Activated T-helper 1 cell treated with anti-CD3 and anti-CD28 coated beads, Interleukin-12 subunit alpha, Interleukin-12 subunit beta, Interleukin-2, Interleukin-4 antibody, amounts not matched to agents 30 ng/mL and 10 ng/mL and 1 ng/mL, durations not matched to agents 14 hours and 24 hours and 36 hours (primary cell): ENCODE results near the gene MAU2. TPM values are rescaled to one million over a fixed set of nuclear protein-coding genes. Genes with fewer than 3 reads are reported as not detected.
"Not testable (repeated sequence)": the region's sequence is repeated elsewhere in the genome, so short reads cannot be mapped to it uniquely, and the experiment has no call there.

ENCODE experiments used
- DNase-seq: peaks from one replicate; pipeline ENCODE4 v3.0.0; 2021; ENCODE audit warnings: low spot score
- H3K27ac Mint-ChIP-seq: one replicate; pipeline ENCODE4 v1.8.0; 2021; ENCODE audit warnings: mild to moderate bottlenecking, mixed read lengths
- H3K27me3 Mint-ChIP-seq: one replicate; pipeline ENCODE4 v1.8.0; 2022; ENCODE audit warnings: mild to moderate bottlenecking, moderate library complexity, mixed read lengths; ENCODE audit not compliant: insufficient read depth
- H3K36me3 Mint-ChIP-seq: one replicate; pipeline ENCODE4 v1.8.0; 2021; ENCODE audit warnings: low read depth, mixed read lengths
- H3K4me1 Mint-ChIP-seq: one replicate; pipeline ENCODE4 v1.8.0; 2021; ENCODE audit warnings: low read depth, mixed read lengths
- H3K4me3 Mint-ChIP-seq: one replicate; pipeline ENCODE4 v1.8.0; 2021; ENCODE audit warnings: mild to moderate bottlenecking, moderate library complexity, mixed read lengths
- H3K9me3 Mint-ChIP-seq: one replicate; pipeline ENCODE4 v1.8.0; 2021; ENCODE audit warnings: mixed read lengths
- intact Hi-C: fragments of 100-400 bp; cut with micrococcal nuclease; formaldehyde crosslinking; loops from one replicate; pipeline ENCODE4 v1.15.1; 2024
- total RNA-seq: library from RNA; stranded (reverse); gene quantifications from 2 replicates; pipeline ENCODE4 v1.2.3, GENCODE V29; 2022

The MAU2 gene
- total RNA-seq, 1 donor from 2014 or later = 71.4 TPM

DNA sequence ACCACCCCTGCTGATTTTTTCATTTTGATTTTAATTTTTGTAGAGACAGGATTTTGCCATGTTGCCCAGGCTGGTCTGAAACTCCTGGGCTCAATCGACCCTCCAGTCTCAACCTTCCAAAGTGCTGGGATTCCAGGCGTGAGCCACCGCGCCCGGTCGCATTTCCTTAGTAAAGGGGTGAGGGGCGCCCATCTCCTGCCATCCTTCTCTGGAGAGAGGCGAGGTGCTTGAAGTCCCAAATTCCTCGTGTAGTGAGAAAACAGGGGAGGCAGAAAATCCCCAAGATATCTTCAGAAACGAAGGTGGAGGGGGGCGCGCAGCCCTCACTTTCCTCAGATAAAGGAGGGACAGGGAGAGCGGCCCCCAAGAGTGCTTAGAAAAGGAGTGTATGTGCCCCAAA, 63.9 kb downstream of the MAU2 start:
- Mint-ChIP-seq H3K36me3 (no peaks in the 10 kb centered on the region), H3K4me1 (peaks cover 38% of the 10 kb centered on the region), H3K9me3 (no peaks in the 10 kb centered on the region), H3K27ac (no peak overlapping the region), H3K27me3 (peaks cover 2% of the 10 kb centered on the region), H3K4me3 (peak overlapping the region; percentile 87)
- intact Hi-C loops = no loop called here
- DNase-seq = no peak

DNA sequence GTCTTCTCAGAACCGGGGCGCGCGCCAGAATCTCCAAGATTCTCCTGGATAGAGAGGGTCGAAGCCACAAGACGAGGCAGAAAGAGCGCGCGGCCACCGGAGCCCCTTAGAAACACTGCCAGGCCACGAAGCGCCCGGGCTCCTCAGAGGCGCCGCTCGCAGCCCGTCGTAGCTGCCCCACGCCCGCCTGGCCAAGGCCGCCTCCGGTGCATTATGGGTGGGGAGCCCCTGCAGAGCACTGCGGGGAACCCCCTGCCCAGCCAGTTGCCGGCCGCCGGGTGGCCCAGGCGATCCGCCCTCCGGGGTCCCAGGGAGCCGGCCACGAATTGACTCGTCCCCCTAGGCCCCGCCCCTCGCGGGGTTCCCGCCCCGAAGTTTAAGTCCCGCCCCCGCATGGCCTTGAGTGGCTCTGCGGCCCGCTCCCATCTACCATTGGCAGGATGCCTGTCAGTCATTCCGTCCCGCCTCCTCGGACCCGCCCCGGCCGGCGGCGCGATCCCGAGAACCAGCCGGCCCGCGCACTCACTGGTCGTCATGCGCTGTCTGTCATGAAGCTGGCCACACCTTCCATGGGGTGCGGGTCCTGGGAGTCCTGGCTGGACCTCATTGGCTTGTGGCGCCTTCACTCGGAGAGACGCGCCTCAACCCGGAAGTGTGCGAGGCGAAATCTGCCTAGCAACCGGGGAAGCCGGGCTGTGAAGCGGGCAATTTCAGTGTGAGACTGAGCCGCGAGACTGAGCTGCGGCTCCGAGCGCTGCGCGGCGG, 64.7 kb downstream of the MAU2 start:
- H3K9me3 Mint-ChIP-seq = no peaks in the 10 kb centered on the region
- peak overlapping the region; percentile 92 for H3K27ac Mint-ChIP-seq
- H3K27me3 Mint-ChIP-seq = peaks cover 2% of the 10 kb centered on the region
- peak; percentile 100 for DNase-seq
- peaks cover 2% of the 10 kb centered on the region for H3K36me3 Mint-ChIP-seq
- peaks cover 45% of the 10 kb centered on the region for H3K4me1 Mint-ChIP-seq
- intact Hi-C loops = loop anchor here (1.0 to 5.0 kb wide), 7 partner anchors 10 to 193 kb away; partner anchors contain the start of genes BORCS8, GATAD2A, MAU2 and RFXANK
- peak overlapping the region; percentile 87 for H3K4me3 Mint-ChIP-seq

DNA sequence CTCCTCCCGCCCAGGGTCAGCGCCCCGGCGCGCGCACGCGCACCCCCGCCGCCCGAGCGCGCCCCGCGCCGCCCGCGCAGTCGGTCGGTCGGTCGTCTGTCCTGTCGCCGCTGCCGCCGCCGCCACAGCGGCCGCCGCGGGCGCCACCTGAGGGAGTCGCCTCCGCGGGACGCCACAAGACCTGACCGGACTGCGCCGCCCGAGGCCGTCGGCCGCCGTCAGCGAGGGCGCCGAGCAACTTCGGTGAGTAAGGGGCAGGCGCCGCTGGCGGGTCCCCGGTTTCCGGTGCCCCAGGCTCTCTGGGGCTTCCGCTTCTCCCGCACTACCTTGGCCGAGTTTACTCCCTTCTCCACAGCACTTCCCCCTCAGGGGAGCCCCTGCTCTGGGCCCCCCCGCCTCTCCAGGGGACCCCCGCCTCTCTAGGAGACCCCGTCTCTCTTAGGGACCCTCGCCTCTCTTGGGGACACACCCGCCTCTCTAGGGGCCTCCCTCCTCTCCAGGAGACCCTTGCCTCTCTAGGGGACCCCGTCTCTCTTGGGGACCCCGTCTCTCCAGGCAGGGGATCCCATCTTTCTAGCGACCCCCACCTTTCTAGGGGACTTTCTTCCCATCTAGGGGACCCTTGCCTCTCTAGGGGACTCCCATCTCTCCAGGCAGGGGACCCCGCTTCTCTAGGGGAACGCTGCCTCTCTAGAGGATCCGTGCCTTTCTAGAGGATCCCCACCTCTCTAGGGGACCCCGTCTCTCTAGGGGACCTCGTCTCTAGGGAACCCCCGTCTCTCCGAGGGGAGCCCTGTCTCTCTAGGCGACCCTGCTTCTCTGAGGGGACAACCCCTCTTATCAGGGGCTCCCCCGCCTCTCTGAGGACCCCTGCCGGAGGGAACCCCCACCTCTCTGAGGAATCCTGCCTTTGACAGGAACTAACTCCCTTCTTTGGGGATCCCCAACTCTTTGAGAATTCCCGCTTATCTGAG, 65.6 kb downstream of the MAU2 start:
- Mint-ChIP-seq H3K27ac (peak overlapping the region; percentile 95), H3K4me1 (peaks cover 50% of the 10 kb centered on the region), H3K9me3 (no peaks in the 10 kb centered on the region), H3K36me3 (peaks cover 4% of the 10 kb centered on the region), H3K27me3 (peaks cover 2% of the 10 kb centered on the region), H3K4me3 (peak overlapping the region; percentile 96)
- intact Hi-C loops = loop anchor here (1.0 to 5.0 kb wide), 7 partner anchors 9 to 194 kb away; partner anchors contain the start of genes BORCS8, GATAD2A, MAU2 and RFXANK
- no peak for DNase-seq

DNA sequence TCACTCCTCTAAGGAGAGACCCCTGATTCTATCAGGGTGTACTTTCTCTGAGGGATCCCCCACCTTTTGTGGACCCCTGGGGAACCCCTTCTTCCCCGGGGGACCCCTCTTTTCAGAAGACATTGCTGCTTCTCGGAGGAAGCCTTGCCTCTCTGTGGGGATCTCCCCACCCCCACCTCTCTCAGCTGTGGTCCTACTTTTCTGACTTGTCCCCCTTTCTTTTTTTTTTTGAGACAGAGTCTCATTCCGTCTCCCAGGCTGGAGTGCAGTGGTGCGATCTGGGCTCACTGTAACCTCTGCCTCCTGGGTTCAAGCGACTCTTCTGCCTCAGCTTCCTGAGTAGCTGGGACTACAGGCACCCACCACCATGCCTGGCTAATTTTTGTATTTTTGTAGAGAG, 66.5 kb downstream of the MAU2 start:
- Mint-ChIP-seq H3K27ac (peak overlapping the region; percentile 95), H3K4me1 (peaks cover 52% of the 10 kb centered on the region), H3K36me3 (peaks cover 4% of the 10 kb centered on the region), H3K9me3 (no peaks in the 10 kb centered on the region), H3K27me3 (peaks cover 2% of the 10 kb centered on the region), H3K4me3 (peak overlapping the region; percentile 96)
- DNase-seq = no peak
- intact Hi-C loops = loop anchor here (5.0 kb wide), 1 partner anchor 195 kb away; the partner anchor contains the start of genes BORCS8 and RFXANK

DNA sequence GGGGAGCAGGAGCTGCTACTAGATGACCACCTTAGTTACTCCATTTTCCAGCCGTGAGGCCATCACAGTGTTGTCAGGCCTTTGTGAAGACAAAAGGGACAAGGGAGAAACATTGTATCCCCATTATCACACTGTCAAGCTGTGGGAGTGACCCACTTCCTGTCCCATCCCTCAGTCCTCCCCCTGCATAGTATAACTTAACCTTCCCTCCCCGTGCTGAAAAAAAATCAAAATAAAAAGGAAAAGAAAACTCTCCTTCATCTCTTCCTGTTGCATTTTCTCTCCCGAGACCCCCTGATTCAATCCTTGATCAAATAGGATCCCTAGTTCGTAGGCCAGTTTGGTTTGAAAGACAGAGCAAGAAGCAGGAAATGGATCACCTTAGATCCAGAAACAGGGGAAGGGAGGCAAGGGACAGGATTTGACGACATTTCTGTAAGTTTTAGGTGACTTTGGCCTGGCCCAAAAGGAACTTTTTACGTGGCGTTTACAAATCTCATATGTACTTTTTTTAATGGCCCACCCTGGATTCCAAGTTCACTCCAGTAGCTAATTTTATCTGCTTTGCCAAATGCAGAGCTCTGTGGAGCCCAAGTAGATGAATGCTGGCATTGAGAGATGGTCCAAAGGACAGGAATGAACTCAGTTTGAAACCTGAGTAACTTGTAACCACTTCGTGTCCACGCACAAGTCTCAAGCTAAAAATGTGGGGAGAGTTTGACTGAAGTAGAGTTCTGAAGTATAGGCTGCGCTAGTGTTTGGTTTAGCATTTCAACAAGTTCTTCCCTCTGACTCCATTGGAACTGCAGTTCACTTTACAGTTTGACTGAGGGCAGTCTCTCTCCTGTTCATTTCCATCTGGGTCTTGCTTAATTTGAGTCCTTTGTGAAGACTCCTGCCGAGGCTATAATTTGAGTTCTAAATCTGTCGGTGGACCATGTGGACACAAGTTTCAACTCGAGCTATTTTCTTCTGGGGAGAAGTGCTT, 68.2 kb downstream of the MAU2 start:
- H3K36me3 Mint-ChIP-seq = peaks cover 4% of the 10 kb centered on the region
- intact Hi-C loops = loop anchor here (5.0 kb wide), 1 partner anchor 197 kb away; the partner anchor contains the start of genes BORCS8 and RFXANK
- no peaks in the 10 kb centered on the region for H3K27me3 Mint-ChIP-seq
- DNase-seq = no peak
- H3K9me3 Mint-ChIP-seq = no peaks in the 10 kb centered on the region
- H3K4me1 Mint-ChIP-seq = peaks cover 60% of the 10 kb centered on the region
- peak overlapping the region; percentile 50 for H3K27ac Mint-ChIP-seq
- peak overlapping the region; percentile 96 for H3K4me3 Mint-ChIP-seq

DNA sequence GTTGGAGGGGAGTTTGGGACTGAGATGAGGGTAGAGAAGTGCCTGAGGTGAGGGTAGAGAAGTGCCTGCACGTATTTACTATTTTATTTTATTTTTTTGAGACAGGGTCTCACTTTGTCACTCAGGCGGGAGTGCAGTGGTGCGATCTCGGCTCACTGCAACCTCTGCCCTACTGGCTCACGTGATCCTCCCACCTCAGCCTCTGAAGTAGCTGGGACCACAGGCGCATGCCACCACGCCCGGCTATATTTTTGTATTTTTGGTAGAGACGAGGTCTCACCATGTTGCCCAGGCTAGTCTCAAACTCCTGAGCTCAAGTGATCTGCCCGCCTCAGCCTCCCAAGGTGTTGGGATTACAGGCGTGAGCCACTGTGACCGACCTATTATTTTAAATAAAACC, 69.1 kb downstream of the MAU2 start:
- peak overlapping the region; percentile 8 for H3K27ac Mint-ChIP-seq
- H3K27me3 Mint-ChIP-seq, DNase-seq, H3K9me3 Mint-ChIP-seq, H3K36me3 Mint-ChIP-seq: not testable (repeated sequence)
- intact Hi-C loops = loop anchor here (5.0 kb wide), 1 partner anchor 197 kb away; the partner anchor contains the start of genes BORCS8 and RFXANK
- H3K4me3 Mint-ChIP-seq = peak overlapping the region; percentile 32
- peaks cover 65% of the 10 kb centered on the region for H3K4me1 Mint-ChIP-seq

DNA sequence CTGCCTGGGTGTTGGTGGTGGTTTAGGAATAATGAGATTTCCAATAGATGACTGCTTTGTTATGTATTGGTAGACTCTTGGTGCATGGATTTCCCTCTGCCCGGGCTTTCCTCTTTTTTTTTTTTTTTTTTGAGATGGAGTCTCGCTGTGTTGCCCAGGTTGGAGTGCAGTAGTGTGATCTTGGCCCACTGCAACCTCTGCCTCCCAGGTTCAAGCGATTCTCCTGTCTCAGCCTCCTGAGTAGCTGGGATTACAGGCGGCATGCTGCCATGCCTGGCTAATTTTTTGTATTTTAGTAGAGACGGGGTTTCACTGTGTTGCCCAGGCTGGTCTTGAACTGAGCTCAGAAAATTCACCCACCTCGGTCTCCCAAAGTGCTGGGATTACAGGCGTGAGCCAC, 73.7 kb downstream of the MAU2 start:
- H3K9me3 Mint-ChIP-seq, DNase-seq, intact Hi-C loops, H3K4me3 Mint-ChIP-seq, H3K27me3 Mint-ChIP-seq, H3K36me3 Mint-ChIP-seq: not testable (repeated sequence)
- Mint-ChIP-seq H3K4me1 (peaks cover 39% of the 10 kb centered on the region), H3K27ac (peak overlapping the region; percentile 23)

DNA sequence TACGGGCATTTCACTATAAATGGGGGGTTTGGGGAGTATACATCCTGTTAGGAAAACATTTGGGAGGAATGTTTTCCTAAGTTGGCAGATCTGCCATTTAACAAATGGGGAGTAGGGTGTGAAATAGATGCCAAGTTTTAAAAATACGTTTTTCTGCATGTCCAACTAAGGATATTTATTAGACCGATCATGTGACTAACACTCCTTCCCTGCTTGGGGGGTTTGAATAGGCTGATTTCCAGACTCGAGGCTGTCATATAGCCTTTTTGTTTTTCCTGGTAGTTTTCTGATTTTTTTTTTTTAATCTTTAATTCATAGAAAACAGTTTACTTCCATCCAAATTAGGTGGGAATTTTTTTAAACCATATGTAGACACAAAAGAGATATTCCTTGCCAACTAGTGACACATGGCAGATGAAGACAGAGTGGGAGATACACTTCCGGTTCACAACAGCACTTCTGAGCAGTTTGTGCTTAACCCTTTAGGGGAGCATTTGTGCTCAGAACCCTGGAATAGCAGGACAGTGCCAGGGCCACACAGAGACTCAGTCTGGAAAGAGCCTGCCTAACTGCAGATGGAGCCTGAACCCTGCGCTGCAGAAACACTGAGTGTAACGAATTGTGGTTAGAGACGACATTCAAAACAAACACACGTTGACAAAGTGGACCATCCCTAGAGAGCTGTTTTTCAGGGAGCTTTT, 79.3 kb downstream of the MAU2 start:
- Mint-ChIP-seq H3K4me1 (peaks cover 27% of the 10 kb centered on the region), H3K27me3 (no peaks in the 10 kb centered on the region), H3K27ac (no peak overlapping the region), H3K36me3 (peaks cover 4% of the 10 kb centered on the region), H3K4me3 (no peak overlapping the region), H3K9me3 (no peaks in the 10 kb centered on the region)
- intact Hi-C loops = no loop called here
- DNase-seq = no peak

DNA sequence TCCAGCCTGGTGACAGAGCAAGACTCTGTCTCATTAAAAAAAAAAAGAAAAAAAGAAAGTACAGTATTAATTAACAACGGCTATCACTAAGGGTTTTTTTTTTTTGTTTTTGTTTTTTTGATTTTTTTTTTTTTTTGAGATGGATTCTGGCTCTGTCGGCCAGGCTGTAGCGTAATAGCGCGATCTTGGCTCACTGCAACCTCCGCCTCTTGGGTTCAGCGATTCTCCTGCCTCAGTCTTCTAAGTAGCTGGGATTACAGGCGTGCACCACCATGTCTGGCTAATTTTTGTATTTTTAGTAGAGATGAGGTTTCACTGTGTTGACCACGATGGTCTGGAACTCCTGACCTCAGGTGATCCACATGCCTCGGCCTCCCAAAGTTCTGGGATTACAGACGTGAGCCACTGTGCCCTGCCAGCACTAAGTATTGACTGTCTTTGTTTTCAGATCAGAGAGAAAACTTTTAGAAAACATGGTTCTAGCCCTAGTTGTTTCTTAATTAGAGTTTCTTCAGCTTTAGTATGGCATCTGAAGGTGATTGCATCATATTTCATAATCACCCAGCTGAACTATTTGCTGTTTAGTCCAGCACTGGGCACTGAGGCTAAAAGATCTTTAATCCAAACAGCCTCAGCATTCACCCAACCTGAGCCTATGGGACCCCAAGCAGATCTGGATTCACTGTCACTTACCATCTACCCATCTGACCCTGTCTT, 82.2 kb downstream of the MAU2 start:
- H3K4me1 Mint-ChIP-seq = peaks cover 44% of the 10 kb centered on the region
- H3K36me3 Mint-ChIP-seq = peaks cover 6% of the 10 kb centered on the region
- H3K27me3 Mint-ChIP-seq = no peaks in the 10 kb centered on the region
- intact Hi-C loops = no loop called here
- H3K9me3 Mint-ChIP-seq = no peaks in the 10 kb centered on the region
- H3K4me3 Mint-ChIP-seq = no peak overlapping the region
- H3K27ac Mint-ChIP-seq = no peak overlapping the region
- no peak for DNase-seq

DNA sequence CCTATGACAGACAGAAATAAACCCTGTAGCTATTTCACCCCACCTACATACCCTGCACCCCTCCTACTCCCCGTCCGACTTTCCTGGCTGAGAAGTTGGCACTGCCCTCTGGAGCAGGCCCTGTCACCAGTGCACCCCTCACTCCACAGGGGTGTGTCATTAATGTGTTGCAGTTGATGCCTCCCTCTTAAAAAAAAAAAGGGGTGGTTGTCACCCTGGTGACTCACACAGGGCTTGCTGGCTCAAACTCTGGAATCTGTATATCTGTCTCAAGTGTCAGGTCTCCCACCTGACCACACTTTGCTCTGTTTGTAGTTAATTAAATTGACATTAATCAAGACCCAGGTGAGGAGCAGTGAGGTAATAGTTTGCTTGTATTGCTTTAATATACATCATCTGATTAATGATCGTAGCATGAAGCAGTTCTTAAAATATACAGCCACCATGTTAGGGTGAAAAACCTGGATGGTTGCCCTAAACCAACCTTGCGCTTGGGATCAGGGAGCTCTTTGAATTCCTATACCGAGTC, 82.8 kb downstream of the MAU2 start:
- Mint-ChIP-seq H3K27ac (peak overlapping the region; percentile 1), H3K4me1 (peaks cover 51% of the 10 kb centered on the region), H3K9me3 (no peaks in the 10 kb centered on the region), H3K4me3 (peak overlapping the region; percentile 66), H3K36me3 (peaks cover 6% of the 10 kb centered on the region), H3K27me3 (no peaks in the 10 kb centered on the region)
- intact Hi-C loops = no loop called here
- DNase-seq = no peak
